ENCODE data around the gene DAPK3.
A peak's percentile ranks its signal among the peaks of the same experiment; 100 is the strongest.
"Not testable (repeated sequence)": the region's sequence is repeated elsewhere in the genome, so short reads cannot be mapped to it uniquely, and the experiment has no call there.

DAPK3 gene

DNA sequence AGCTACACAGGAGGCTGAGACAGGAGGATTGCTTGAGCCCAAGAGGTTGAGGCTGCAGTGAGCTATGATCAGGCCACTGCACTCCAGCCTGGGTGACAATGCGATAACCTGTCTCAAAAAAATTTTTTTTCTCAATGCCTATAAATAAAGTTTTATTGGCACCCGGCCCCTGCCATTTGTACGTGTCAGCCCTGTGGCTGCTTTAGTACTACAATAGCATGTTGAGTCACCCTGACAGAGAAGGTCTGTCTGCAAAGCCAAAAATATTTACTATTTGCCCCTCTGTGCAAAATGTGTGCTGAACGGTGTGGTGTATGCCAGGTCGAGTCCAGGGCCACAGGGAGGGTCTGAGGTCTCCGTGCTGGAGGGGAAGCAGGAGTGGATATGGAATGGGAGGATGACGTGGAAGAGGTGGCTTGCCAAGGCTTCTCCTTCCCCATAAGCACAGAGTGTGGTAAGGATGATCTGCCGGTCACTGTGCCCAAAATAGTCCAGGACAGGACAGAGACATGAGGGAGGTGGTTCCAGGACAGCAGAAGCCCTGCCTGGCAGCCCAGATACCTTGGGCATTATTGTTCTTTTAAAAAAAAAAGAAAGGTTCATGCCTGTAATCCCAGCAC, 28.0 kb downstream of the DAPK3 start:
- Histone ChIP-seq H3K36me3 (ENCODE audit: control insufficient read depth in 2 of 2, insufficient read depth in 1 of 2, low read length in 2 of 2) (no peaks in the 10 kb centered on the region), H3K4me1 (ENCODE audit: control insufficient read depth, insufficient read depth, low read length) (no peaks in the 10 kb centered on the region), H3K9me3 (ENCODE audit: control insufficient read depth, insufficient read depth, low read depth, low read length) (no peaks in the 10 kb centered on the region), H3K4me3 (ENCODE audit: low read depth, low read length) (no peak overlapping the region), H3K27ac (ENCODE audit: extremely low read depth, low read depth, low read length) (no peak overlapping the region)
- TF ChIP-seq ZNF623 (tag by site-specific recombination; IDR thresholded peaks at IDR 0.05): peak; percentile 38
- TF ChIP-seq ZXDB (tag by site-specific recombination; IDR thresholded peaks at IDR 0.05): peak; percentile 84
- peak; percentile 85; the same call in 1 of the 2 replicates for TF ChIP-seq ZNF600 (tag by site-specific recombination; IDR thresholded peaks at IDR 0.05)
- no peak for TF ChIP-seq ZBTB44 (tag by site-specific recombination; IDR thresholded peaks at IDR 0.05)
- POLR2A ChIA-PET: interaction anchor here (0.6 to 0.7 kb wide), 2 partner anchors 103 to 491 kb away, joined by 3 to 5 read pairs; no protein-coding TSS in a partner anchor
- CTCF ChIA-PET: no interaction called here

GRCh38 chr19:3938300-3938950, 32.5 kb downstream of the DAPK3 start:
- H3K9me3 ChIP-seq (ENCODE audit: control insufficient read depth, insufficient read depth, low read depth, low read length); H3K4me3 ChIP-seq (ENCODE audit: low read depth, low read length); POLR2A ChIA-PET; H3K36me3 ChIP-seq (ENCODE audit: control insufficient read depth in 2 of 2, insufficient read depth in 1 of 2, low read length in 2 of 2); H3K27ac ChIP-seq (ENCODE audit: extremely low read depth, low read depth, low read length); H3K4me1 ChIP-seq (ENCODE audit: control insufficient read depth, insufficient read depth, low read length): not testable (repeated sequence)
- CTCF ChIA-PET: interaction anchor here (0.6 kb wide), 1 partner anchor 174 kb away, joined by 3 read pairs; no protein-coding TSS in a partner anchor
- TF ChIP-seq GLIS1 (tag by site-specific recombination; IDR thresholded peaks at IDR 0.05): peak; percentile 93
- TF ChIP-seq ZNF362 (tag by site-specific recombination; IDR thresholded peaks at IDR 0.05): 0 out of 2 replicates have a peak, but pooled peaks have one; percentile 19

GRCh38 chr19:3936506-3937442, 34.1 kb downstream of the DAPK3 start:
- no peak overlapping the region for H3K4me3 ChIP-seq (ENCODE audit: low read depth, low read length)

More at GRCh38 chr19:3936506-3937442, 34.1 kb downstream of the DAPK3 start:
- no peaks in the 10 kb centered on the region for H3K4me1 ChIP-seq (ENCODE audit: control insufficient read depth, insufficient read depth, low read length)
- POLR2A ChIA-PET: no interaction called here
- no peaks in the 10 kb centered on the region for H3K36me3 ChIP-seq (ENCODE audit: control insufficient read depth in 2 of 2, insufficient read depth in 1 of 2, low read length in 2 of 2)
- CTCF ChIA-PET: no interaction called here
- TF ChIP-seq EGR2 (tag by site-specific recombination; IDR thresholded peaks at IDR 0.05; ENCODE audit: low read depth) (peak; percentile 47; the same call in 1 of the 2 replicates), KLF10 (tag by site-specific recombination; IDR thresholded peaks at IDR 0.05) (no peak), ZNF529 (tag by site-specific recombination; IDR thresholded peaks at IDR 0.05; ENCODE audit: insufficient replicate concordance) (no peak), ZFHX2 (tag by site-specific recombination; conservative IDR thresholded peaks at IDR 0.05) (peak; percentile 36), GLIS1 (tag by site-specific recombination; IDR thresholded peaks at IDR 0.05) (peak; percentile 40; the same call in 1 of the 2 replicates), ZBTB11 (tag by site-specific recombination; conservative IDR thresholded peaks at IDR 0.05; ENCODE audit: low read depth) (no peak)
- TF ChIP-seq, protein P1, sequence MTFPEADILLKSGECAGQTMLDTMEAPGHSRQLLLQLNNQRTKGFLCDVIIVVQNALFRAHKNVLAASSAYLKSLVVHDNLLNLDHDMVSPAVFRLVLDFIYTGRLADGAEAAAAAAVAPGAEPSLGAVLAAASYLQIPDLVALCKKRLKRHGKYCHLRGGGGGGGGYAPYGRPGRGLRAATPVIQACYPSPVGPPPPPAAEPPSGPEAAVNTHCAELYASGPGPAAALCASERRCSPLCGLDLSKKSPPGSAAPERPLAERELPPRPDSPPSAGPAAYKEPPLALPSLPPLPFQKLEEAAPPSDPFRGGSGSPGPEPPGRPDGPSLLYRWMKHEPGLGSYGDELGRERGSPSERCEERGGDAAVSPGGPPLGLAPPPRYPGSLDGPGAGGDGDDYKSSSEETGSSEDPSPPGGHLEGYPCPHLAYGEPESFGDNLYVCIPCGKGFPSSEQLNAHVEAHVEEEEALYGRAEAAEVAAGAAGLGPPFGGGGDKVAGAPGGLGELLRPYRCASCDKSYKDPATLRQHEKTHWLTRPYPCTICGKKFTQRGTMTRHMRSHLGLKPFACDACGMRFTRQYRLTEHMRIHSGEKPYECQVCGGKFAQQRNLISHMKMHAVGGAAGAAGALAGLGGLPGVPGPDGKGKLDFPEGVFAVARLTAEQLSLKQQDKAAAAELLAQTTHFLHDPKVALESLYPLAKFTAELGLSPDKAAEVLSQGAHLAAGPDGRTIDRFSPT (tag by site-specific recombination; IDR thresholded peaks at IDR 0.05): peak; percentile 41; the same call in 1 of the 2 replicates
- no peak overlapping the region for H3K27ac ChIP-seq (ENCODE audit: extremely low read depth, low read depth, low read length)
- no peaks in the 10 kb centered on the region for H3K9me3 ChIP-seq (ENCODE audit: control insufficient read depth, insufficient read depth, low read depth, low read length)
